Small intestine (tissue), 7 donors: ENCODE data around the gene NGF. TPM values are rescaled to one million over a fixed set of nuclear protein-coding genes. Genes with fewer than 3 reads are reported as not detected.
"Not testable (repeated sequence)": the region's sequence is repeated elsewhere in the genome, so short reads cannot be mapped to it uniquely, and the experiment has no call there.

Experiments used
- DNase-seq, 2 donors: peaks; one replicate each; pipeline versions ENCODE4 v3.0.0 to v3.0.0-alpha.2; 2013
- FAIRE-seq: peaks from 2 replicates; lab custom pipeline; 2012; peaks lifted over from hg19 to GRCh38; lab: Jason Lieb, UNC
- H3K27ac ChIP-seq, 3 donors: one replicate each; pipeline ENCODE4 v1.5.1; 2013; ENCODE audit warnings: low read length in 2 of 3, mild to moderate bottlenecking in 2 of 3, control low read depth in 1 of 3, inconsistent platforms in 1 of 3, low read depth in 1 of 3, moderate library complexity in 1 of 3
- H3K27me3 ChIP-seq, 3 donors: one replicate each; pipeline ENCODE4 v1.6.1; 2013; ENCODE audit warnings: low read length in 3 of 3, inconsistent platforms in 1 of 3; ENCODE audit not compliant: control insufficient read depth in 3 of 3, insufficient read depth in 3 of 3
- H3K36me3 ChIP-seq, 3 donors: one replicate each; pipeline ENCODE4 v1.6.1; 2013; ENCODE audit warnings: low read length in 3 of 3, inconsistent platforms in 1 of 3, low read depth in 1 of 3, mild to moderate bottlenecking in 1 of 3, moderate library complexity in 1 of 3; ENCODE audit not compliant: control insufficient read depth in 3 of 3, insufficient read depth in 2 of 3
- H3K4me1 ChIP-seq, 3 donors: one replicate each; pipeline ENCODE4 v1.6.1; 2013; ENCODE audit warnings: low read length in 2 of 3, inconsistent platforms in 1 of 3, low read depth in 1 of 3, mild to moderate bottlenecking in 1 of 3, moderate library complexity in 1 of 3; ENCODE audit not compliant: control insufficient read depth in 3 of 3, insufficient read depth in 2 of 3
- H3K4me3 ChIP-seq, 3 donors: one replicate each; pipeline ENCODE4 v1.5.1; 2013; ENCODE audit warnings: low read length in 3 of 3, control low read depth in 1 of 3, inconsistent platforms in 1 of 3, low read depth in 1 of 3, mild to moderate bottlenecking in 1 of 3, moderate library complexity in 1 of 3
- H3K9me3 ChIP-seq, 2 donors: one replicate each; pipeline ENCODE4 v1.6.1; 2013; ENCODE audit warnings: low read depth in 1 of 2, low read length in 1 of 2; ENCODE audit not compliant: control insufficient read depth in 2 of 2, insufficient read depth in 1 of 2
- WGBS, 3 donors: extraction: QIAGEN DNeasy Blood & Tissue Kit; methylation state at CpG; one replicate each; pipeline ENCODE4 v1.1.7; 2013; 5-methylcytosine and 5-hydroxymethylcytosine counted together
- polyA plus RNA-seq, 4 donors: library from polyadenylated mRNA; stranded (reverse) in 3 of 4; unstranded in 1 of 4; fragments of 200-250 nt in 3 of 4; fragments of 120-200 nt in 1 of 4; gene quantifications; one replicate each; pipeline versions ENCODE4 v1.2.1 to v1.2.3, GENCODE V29; 2013
- donor health status: healthy with polysubstance abuse.
- donor health status: control.
- donor health status: control.
- donor health status: Bipolar disorder and iron deficiency.
- donor health status: healthy.

Gene NGF
- polyA plus RNA-seq, 4 donors = 0.27 to 3.0 TPM; not detected in 2

DNA sequence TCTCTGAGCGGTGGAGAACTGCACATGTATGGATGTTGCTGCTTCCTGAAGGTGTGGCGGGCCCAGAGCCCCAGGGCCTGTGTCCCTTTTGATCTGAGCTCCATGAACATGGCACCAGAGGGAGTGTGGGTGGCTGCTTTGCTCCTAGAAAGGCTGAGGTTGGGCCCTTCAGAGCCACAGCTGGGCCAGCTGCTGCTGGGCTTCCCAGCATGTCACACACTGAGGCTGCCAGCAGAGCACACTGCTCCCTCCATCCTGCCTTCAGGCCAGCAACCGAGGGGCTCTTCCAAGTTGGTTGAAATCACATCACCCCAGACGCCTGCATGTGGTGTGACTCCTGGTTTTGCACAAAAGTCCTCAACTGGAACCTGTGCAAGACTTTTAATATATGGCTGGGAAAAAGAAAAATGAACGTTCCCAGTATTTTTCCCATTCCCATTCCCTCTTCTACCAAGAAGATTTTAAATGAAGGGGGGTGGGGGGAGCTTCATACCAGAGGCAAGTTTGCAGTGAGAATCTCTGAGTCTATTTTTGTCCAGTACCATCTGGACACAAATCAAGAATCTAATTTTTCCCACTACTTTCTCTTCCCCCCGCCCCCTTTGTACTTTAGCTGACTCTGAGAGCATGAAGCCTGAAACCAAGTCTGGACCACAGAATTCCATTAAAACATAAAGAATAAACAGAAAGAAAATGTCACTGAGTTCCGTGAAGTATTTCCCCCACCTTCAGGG lies 26.2 kb upstream of the NGF start:
- Histone ChIP-seq H3K4me1 (no peaks in the 10 kb centered on the region), H3K4me3 (no peak overlapping the region), H3K36me3 (no peaks in the 10 kb centered on the region), H3K27ac (peak overlapping the region in 1 of 3 donors; percentile 48), H3K9me3 (peaks cover 0 to 16% of the 10 kb centered on the region in 2 donors), H3K27me3 (no peaks in the 10 kb centered on the region)
- no peak for FAIRE-seq
- peak in 1 of 2 donors; percentile 10 for DNase-seq
- WGBS, 3 donors = 62 to 83% (median 70%) methylated on average over 7 of the region's 7 CpGs

DNA sequence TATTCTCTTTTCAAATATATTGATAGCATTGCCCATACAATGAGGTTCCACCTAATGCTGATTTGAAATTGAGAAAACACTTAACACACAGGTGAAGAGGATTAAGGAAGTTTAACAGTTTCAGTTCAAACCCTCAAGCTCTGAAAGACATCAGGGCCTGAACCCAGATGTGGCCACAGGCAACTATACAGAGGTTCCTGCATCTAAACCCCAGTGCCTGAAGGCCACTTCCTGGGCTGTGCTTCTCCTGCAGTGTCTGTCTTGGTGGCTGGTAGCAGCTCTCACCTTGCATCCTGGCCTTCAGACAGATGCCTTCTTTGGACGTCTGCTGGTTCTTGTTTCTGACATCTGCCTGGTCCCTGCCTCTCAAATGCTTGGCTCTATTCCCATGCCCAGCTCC lies 25.1 kb upstream of the NGF start:
- H3K27me3 ChIP-seq = no peaks in the 10 kb centered on the region
- H3K36me3 ChIP-seq = no peaks in the 10 kb centered on the region
- FAIRE-seq = no peak
- H3K4me3 ChIP-seq = no peak overlapping the region
- no peak for DNase-seq
- no peak overlapping the region for H3K27ac ChIP-seq
- peaks cover 0 to 16% of the 10 kb centered on the region in 2 donors for H3K9me3 ChIP-seq
- H3K4me1 ChIP-seq = no peaks in the 10 kb centered on the region
- WGBS, 3 donors = 50 to 74% (median 70%) methylated on average over 1 of the region's 1 CpG

DNA sequence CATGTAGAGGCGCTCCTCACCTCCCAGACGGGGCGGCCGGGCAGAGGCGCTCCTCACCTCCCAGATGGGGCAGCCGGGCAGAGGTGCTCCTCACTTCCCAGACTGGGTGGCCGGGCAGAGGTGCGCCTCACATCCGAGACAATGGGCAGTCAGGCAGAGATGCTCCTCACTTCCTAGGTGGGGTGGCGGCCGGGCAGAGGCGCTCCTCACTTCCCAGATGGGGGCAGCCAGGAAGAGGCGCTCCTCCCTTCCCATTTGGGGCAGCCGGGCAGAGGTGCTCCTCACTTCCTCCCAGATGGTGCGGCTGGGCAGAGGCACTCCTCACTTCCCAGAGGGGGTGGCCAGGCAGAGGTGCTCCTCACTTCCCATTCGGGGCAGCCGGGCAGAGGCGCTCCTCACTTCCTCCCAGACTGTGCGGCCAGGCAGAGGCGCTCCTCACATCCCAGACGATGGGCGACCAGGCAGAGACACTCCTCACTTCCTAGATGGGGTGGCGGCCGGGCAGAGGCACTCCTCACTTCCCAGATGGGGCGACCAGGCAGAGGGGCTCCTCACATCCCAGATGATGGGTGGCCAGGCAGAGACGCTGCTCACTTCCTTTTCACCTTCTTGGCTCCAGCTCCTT lies 22.6 kb upstream of the NGF start:
- 94 to 96% (median 96%) methylated on average over 23 to 26 of the region's 26 CpGs for WGBS, 3 donors
- DNase-seq, H3K4me1 ChIP-seq, H3K36me3 ChIP-seq, H3K4me3 ChIP-seq, H3K27ac ChIP-seq, H3K27me3 ChIP-seq, FAIRE-seq: not testable (repeated sequence)
- H3K9me3 ChIP-seq = peaks cover 0 to 16% of the 10 kb centered on the region in 2 donors

DNA sequence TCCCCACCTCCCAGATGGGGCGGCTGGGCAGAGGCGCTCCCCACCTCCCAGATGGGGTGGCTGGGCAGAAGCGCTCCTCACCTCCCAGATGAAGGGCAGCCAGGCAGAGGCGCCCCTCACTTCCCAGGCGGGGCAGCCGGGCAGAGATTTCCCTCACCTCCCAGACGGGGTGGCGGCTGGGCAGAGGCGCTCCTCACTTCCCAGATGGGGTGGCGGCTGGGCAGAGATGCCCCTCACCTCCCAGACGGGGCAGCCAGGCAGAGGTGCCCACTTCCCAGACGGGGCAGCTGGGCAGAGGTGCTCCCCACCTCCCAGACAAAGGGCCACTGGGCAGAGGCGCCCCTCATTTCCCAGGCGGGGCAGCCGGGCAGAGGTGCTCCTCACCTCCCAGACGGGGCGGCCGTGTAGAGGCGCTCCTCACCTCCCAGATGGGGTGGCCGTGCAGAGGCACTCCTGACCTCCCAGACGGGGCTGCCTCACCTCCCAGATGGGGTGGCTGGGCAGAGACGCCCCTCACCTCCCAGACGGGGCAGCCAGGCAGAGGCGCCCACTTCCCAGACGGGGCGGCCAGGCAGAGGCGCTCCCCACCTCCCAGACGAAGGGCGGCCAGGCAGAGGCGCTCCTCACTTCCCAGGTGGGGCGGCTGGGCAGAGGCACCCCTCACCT lies 21.9 kb upstream of the NGF start:
- not testable (repeated sequence) for H3K27me3 ChIP-seq, H3K4me3 ChIP-seq, H3K27ac ChIP-seq, FAIRE-seq, H3K36me3 ChIP-seq, H3K4me1 ChIP-seq, DNase-seq
- WGBS, 3 donors = 92 to 94% (median 92%) methylated on average over 21 to 31 of the region's 31 CpGs
- H3K9me3 ChIP-seq = peaks cover 0 to 16% of the 10 kb centered on the region in 2 donors

DNA sequence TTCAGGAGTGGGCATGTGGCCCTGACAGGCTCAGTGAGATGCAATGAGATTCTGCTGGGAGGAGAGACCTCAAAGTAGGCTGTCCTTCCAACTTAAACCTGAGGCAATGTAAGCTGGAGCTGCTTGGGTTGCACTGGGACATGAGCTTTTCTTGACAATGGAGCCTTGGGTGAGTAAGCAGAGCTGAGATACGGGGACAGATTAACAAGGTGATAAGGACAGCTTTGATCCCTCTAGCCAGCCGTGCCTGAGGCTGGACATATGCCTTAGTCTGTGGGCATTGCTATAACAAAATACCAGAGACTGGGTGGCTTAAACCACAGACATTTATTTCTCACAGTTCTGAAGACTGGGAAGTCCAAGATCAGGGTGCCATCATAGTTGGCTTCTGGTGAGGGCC lies 18.3 kb upstream of the NGF start:
- DNase-seq (no peak), FAIRE-seq (no peak)
- Histone ChIP-seq H3K4me1 (no peaks in the 10 kb centered on the region), H3K36me3 (no peaks in the 10 kb centered on the region), H3K9me3 (peaks cover 0 to 15% of the 10 kb centered on the region in 2 donors), H3K27me3 (no peaks in the 10 kb centered on the region), H3K4me3 (no peak overlapping the region), H3K27ac (no peak overlapping the region)
- 16 to 70% (median 46%) methylated on average over 2 of the region's 2 CpGs for WGBS, 3 donors

DNA sequence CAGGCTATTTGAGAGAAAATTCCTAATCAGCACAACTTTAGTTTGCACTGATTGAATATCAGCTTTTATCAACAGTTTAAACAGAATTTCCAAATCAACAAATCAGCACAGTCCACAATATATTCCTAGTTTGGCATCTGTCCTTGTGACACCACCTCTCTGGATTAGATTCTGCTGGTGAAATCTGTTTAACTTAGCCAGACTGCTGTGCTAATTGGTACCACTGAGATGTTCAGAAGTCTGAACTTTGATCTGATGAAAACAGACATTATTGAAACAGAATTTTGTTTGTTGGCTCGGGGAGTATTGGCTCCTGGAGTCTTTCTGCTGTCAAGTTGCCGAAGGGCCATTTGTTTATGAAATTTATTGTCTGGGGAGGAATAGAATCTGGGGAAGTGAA lies 17.0 kb upstream of the NGF start:
- DNase-seq = no peak
- no peak overlapping the region for H3K27ac ChIP-seq
- peaks cover 0 to 6% of the 10 kb centered on the region in 2 donors for H3K9me3 ChIP-seq
- no peak overlapping the region for H3K4me3 ChIP-seq
- WGBS, 3 donors = 48 to 58% (median 52%) methylated on average over 2 of the region's 2 CpGs
- H3K36me3 ChIP-seq = no peaks in the 10 kb centered on the region
- no peak for FAIRE-seq
- H3K4me1 ChIP-seq = no peaks in the 10 kb centered on the region
- H3K27me3 ChIP-seq = no peaks in the 10 kb centered on the region

DNA sequence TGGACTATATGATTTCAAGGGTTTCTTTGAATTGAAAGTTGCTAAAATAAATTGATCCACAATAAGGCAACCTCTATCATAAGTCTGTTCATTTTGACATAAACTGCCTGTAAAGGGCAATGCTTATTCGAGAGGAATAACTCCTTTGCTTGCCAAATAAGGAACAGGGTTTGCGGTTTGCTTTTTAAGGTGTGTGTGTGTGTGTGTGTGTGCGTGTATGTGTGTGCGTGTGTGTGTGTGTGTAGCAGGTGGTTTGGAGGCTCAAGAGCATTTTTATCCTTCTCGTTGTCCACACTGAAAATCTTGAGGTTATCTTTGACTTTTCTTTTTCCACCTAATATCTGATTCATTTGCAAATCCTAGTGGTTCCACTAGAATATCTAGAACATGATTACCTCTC lies 13.1 kb upstream of the NGF start:
- Histone ChIP-seq H3K27me3 (peaks cover 0 to 4% (median 0%) of the 10 kb centered on the region in 3 donors), H3K36me3 (no peaks in the 10 kb centered on the region), H3K9me3 (no peaks in the 10 kb centered on the region), H3K4me3 (no peak overlapping the region), H3K4me1 (no peaks in the 10 kb centered on the region), H3K27ac (no peak overlapping the region)
- no peak for DNase-seq
- 64 to 69% (median 66%) methylated on average over 5 of the region's 5 CpGs for WGBS, 3 donors
- FAIRE-seq = no peak

DNA sequence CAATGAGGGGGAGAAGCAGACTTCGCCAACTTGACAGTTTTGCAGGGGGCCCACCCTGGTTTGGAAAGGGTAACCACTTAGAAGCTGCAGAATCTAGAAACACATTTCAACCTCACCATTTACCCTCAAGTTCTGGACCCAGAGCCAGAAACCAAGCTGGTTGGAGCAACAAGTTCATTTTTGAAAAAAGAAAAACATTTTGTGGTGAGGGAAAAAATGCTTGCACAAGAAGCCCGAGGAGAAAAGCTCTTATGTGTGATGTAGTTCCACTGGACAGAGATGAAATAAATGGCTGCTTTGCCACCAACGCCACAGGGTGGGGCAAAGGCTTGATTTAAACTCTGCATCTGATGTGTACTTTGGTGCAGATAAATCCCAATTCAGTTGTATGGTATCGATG lies 10.6 kb upstream of the NGF start:
- Histone ChIP-seq H3K4me1 (no peaks in the 10 kb centered on the region), H3K27me3 (peaks cover 0 to 4% (median 0%) of the 10 kb centered on the region in 3 donors), H3K9me3 (no peaks in the 10 kb centered on the region), H3K4me3 (no peak overlapping the region), H3K36me3 (no peaks in the 10 kb centered on the region), H3K27ac (no peak overlapping the region)
- FAIRE-seq = no peak
- no peak for DNase-seq
- WGBS, 3 donors = 71 to 77% (median 75%) methylated on average over 4 of the region's 4 CpGs
